Activated T-cell treated with anti-CD3 and anti-CD28 coated beads for 1 hour (primary cell): Measurements from ENCODE around the gene SCN3A.

Experiments used
- DNase-seq: peaks from one replicate; pipeline ENCODE4 v3.0.0-alpha.2; 2020; ENCODE audit warnings: low read depth

SCN3A gene

DNA sequence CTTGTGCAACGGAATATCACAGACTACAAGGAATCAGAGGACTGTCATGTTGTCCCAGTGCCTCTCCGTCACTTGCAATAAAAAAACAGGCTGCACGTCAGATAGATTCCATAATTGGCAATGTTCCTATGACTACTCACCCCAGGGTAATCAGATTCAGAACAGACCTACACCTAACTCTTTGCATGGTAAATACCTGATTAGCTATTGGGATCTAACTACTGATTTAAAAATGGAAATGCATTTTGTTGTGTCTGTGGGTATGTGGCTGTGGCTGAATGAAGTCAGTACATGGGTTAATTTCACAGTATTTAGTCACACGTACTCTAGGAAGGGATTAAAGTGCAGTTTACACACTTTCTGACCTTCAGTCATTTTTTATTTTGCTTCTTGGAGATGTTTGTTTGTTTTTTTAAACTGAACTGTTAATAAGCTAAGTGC lies 91.7 kb downstream of the SCN3A start:
- no peak for DNase-seq

DNA sequence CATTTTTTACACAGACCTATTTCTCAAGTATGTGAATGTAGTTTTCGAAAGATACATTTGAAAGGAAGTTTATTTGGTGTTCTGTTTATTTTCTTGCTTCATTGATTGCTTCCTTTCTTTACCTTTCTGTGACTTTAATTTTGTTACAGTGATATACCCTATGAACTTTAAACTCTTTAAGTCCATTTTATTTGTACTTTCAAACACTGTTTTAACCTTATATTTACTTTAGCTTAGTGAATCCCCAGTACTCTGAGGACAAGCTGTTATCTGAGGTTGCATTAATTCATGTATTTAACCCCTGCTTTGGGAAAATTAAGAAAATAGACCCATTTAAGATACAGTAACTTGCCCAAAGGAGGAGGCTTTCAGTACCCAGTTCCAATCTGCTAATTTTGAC lies 93.5 kb downstream of the SCN3A start:
- DNase-seq = no peak

DNA sequence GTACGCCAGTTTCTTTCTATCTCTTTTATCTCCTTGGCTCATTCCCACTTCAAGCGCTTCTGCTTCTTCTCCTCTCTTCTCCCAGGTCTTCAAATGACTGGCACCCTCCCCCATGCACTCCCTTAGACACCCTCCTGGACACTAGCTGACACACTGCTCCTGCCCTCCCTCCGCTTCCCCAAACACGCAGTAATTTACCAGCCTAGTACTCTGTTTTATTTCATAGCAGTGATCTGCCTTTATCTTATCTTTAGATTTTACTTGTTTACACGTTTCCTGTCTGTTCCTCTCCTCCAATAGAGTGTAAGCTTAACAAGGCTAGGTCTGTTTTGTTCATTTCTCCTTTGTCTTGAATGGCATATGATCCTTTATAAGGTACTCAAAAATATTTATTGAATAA lies 93.9 kb downstream of the SCN3A start:
- no peak for DNase-seq

DNA sequence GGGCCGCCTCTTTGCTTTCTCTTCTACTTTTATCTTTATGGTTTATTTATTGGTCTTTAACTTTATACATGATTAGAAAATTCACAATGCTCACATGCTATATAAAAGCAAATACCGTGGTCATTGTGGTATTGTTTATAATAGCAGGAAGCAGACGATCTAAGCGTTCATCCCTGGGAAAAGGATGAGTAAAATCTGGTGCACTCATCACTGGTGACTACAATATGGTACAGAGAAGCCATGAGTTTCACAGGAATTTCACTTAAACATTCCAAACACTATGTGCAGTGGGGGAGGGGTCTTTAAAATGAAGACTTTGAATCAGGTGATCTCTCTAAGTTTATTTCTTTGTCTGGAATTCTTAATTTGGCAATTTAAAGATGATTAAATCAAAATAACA lies 97.9 kb downstream of the SCN3A start:
- no peak for DNase-seq

DNA sequence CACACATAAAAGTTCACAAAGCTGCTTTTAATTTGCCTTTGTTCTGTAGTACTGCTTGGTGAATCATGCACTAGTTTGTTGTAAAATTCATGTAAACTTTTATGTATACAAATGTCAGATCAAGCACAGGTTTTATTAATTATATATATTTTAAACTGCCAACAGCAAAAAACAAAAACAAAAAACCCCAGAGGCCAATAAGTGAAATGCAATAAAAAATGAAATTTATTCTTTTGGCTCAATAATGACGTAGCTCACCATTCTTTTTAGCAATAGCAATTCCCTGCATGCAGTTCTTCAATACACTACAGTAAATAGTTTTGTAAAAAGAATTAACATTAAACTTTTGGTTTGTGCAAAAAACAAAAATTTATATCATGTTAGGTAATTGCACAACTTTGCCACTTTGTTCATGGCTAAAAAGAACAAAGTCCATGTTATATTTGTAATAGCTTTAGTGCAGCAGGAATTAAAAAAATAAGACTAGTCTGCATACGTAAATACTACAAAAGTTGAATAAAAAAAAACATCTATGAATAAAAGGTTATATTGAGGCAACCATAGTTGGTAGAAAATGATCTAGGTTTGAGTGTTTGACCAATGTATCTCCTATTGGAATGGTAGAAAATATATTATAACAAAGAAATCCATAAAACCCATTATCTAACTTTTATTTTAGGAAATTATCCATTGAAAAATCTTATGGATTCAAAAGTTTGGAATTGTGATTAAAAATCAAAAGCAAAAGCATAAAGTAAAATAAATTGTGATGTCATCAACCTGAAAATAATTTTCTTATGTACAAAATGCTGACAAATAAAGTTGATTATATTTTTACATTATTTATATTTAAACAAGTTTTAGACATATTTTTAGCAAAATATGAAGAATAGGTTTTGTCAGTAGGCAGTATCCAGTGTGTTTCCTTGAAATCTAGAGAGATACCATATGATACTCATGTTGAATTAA lies 115.6 kb downstream of the SCN3A start:
- DNase-seq = no peak

DNA sequence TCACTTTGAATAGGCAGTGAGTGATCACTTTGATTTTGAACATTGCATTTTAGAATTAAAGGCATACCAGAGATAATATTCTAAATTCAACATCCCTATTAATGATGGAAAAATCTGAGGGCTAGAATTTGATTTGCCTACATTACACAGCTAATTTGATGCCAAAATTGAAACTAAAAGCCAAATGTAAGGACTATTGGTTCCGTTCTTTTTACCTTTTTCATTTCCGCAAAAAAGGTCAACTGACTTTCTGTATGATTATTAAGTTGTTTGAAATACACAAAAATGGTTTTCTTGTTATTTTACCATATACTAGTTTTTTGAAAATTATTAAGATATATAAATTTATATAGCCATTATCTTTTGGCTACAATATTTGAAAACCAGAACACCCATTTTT lies 117.5 kb downstream of the SCN3A start:
- DNase-seq = no peak

DNA sequence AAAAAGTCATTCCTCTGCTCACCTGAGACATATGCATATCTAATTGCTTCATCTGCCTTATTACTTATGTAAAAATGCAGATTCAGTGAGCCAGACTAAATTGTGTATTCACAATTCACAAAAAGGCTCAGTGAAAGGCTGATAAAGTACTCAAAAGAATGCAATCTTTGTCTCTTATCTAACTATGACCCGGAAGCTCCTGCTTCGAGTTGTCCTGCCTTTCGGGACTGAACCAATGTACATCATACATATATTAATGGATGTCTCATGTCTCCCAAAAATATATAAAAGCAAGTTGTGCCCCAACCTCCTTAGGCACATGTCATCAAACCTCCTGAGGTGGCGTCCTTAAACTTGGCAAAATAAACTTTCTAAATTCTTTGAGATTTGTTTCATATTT lies 120.5 kb downstream of the SCN3A start:
- DNase-seq = no peak

DNA sequence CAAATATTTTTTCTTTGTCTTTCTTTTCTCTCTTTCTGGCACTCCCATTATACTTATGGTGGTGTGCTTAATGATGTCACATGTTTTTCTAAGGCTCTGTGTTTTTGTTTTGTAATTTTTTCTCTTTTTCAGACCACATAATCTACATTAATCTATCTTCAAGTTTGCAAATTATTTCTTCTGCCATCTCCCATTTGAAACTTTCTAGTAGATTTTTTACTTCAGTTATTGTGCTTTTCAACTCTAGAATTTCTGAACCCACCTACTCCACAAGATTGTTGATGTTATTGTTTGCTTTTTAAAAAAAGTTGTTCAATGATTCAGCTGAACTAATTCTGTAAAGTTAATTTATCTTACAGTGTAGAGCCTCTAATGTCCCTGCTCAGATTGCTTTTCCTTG lies 121.4 kb downstream of the SCN3A start:
- no peak for DNase-seq

DNA sequence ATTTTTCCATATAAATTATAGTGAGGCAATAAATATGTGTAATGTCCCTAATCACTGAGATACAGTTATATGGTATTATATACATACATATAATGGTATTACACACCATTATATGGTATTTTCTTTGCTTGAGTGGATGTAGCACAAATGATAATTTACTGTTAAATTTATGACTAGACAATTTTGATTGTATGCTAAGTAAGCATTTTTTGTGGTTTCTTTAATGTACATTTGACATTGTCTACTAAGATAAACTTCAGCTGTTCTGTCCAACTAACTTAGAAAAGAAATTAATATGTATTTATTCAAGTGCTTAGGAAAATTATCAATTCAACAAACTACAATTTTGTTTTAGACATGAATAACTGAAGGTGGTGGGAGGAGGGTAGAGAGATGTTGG lies 122.6 kb downstream of the SCN3A start:
- no peak for DNase-seq

DNA sequence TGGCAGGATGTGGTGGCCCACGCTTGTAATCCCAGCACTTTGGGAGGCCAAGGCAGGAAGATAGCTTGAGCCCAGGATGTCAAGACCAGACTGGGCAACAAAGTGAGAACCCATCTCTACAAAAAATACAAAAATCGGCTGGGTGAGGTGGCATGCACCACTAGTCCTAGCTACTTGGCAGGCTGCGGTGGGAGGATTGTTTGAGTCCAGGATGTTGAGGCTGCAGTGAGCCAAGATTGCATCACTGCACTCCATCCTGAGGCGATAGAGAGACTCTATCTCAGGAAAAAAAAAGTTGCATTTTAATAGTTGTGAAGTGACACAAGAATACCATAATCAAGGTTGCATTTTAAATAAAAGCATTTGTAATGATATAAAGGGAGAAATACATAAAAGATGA lies 124.4 kb downstream of the SCN3A start:
- no peak for DNase-seq

DNA sequence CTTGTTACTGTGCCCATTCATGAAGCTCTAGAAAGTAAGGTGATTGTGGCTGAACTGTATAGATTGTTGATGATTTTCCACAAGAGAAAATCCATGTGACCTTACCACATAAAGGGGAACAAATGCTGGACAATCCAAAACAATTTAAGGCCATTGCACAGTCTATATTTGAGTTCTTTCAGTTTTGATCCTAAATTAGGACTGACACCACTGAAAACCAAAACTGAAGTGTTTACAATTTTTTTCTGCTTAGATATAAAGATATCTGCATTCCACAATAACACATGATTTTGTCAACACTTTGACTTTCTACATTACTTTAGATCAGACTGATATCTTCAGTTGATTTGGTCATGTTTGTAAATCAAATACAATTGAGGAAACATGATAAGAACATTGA lies 124.9 kb downstream of the SCN3A start:
- no peak for DNase-seq

DNA sequence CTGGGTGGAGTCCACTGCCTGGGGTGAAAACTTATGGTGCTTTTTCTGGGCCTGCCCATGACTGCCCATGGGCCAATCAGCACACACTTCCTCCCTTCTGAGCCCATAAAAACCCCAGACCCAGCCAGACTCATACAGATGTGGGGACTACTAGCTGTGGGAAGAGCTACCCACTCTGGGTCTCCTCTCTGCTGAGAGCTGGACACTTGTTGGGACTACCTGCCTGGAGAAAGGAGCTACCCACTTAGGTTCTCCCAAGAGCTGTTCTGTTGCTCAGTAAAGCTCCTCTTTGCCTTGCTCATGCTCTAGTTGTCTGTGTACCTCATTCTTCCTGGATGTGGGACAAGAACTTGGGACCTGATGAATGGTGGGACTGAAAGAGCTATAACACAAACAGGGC lies 129.0 kb downstream of the SCN3A start:
- DNase-seq = no peak

DNA sequence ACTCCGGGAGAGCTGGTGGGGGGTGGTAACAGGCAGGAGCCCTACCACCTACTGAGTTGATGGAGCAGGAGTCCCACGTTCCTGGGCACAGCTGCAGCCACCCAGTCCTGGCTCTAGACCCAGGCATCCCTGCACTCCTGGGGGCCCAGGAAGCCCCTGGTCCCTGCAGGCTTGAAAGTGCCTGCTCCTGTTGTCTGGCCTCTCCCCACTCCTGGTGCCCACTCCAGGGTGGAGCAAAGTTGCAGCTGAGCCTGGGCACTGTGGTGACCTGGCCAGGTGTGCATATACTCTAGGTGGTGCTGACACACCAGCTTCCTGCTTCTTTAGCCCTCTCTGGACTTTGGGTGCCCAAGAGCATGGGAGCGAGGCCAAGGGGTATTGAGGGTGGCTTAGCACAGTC lies 129.5 kb downstream of the SCN3A start:
- DNase-seq = no peak

DNA sequence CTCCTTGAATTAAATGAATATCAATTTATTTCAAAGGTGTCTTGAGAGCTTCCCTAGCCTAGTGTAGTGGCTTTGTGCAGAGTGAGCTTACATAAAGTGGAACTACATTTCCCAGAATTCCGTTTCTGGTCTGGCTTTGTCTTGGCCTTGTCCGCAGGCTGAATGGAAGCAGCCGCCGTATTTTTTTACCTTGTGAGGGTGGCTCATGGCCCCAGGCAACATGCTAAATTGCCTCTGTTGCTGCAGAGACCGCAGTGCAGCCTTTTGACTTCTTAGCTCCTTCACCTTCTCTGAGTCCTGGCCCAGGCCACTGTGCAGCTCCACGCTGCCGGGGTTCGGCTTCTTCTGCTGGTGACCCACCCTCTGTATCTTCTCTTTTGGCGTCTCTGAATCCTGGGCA lies 133.8 kb downstream of the SCN3A start:
- no peak for DNase-seq

DNA sequence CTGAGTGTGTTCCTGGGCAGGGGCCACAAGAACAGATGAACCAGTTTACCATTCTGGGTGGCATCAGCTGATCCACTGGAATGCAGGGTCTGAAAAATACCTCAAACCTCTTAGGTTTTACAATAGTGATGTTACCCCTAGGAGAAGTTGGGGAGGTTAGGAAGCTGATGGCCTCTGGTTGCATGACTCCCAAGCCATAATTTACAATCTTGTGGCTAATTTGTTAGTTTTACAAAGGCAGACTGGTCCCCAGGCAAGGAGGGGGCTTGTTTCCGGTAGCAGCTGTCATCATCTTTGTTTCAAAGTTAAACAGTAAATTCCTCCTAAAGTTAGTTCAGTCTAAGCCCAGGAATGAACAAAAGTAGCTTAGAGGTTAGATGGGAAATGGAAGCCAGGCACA lies 134.7 kb downstream of the SCN3A start:
- no peak for DNase-seq

DNA sequence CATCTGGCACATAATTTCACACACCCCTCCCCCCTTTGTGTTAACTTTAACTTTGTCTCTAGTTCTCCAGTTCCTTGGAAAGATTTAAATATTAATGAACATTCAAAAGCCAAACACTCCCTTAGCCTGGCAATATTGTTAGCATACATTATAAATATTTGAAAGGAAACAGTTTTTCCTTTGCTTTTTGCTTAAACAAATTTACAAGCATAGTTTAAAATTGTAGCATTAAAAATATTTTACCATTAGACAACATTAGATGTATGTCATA lies 135.4 kb downstream of the SCN3A start:
- no peak for DNase-seq

DNA sequence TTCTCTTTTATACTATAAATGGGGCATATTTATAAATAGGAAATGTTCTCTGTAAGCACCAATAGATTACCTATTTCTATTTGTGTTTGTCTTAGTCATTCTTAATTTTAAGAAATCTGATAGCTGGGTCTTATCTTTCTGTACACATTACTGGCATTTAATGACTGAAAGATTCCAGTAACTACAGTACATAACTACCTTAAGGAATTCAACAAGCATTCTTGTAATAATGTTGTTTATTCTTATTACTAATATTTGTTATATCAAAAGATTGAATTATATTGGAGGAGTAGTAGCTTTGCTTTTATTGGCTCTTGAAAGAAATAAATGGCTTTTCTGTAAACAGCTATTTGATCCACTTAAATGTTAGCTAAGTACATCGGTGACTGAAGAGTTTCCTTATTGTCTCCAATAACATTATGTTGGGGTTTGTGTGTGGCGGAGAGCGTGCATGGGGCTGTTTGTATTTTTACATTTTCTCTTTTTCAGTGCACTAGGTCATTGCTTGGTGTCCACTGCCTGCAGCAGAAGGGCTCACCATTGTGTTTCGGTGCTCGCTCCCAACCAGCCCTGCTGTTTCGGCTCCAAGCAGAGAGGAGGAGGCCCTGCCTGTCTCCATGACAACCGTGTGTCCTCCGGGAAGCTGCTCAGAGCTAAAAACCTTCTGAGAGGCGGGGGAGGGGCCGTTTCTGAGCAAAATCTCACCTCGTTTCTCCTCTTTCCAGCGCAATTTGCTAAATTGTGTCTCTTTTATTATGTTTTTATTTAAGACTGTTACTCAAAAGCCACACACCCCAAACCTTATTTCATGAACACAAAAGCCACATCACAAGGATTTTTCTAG lies 136.0 kb downstream of the SCN3A start:
- DNase-seq = no peak

DNA sequence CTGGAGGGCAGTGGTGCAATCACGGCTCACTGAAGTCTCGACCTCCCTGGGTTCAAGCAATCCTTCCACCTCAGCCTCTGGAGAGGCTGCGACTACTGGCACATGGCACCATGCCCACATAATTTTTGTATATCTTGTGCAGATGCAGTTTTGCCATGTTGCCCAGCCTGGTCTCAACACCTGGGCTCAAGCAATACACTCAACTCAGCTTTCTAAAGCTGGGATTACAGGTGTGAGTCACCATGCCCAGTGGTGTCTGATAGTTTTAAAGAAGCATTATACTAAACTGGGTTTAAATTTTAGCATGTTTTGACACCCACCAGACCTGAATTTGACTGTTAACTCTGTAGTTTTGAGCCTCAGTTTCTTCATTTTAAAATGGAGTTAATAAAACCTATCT lies 139.1 kb downstream of the SCN3A start:
- DNase-seq = no peak

DNA sequence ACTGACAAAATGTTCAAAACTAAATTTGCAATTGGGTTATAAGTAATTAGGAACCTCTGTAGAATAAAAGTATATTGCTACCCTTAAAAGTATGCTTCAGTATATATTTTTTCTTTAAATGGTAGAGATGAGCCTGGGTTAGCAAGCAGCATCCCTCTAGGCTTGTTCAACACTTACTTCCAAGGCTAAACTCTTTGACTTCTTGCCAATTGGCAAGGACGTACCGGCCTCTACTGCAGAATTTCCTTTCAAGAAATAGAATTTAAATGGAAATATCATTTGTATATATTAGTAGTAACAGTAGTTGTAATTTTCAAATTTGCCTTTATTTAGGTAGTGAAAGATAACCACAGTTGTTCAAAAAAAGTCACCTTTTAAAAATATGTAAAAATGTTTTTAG lies 143.4 kb downstream of the SCN3A start:
- no peak for DNase-seq

DNA sequence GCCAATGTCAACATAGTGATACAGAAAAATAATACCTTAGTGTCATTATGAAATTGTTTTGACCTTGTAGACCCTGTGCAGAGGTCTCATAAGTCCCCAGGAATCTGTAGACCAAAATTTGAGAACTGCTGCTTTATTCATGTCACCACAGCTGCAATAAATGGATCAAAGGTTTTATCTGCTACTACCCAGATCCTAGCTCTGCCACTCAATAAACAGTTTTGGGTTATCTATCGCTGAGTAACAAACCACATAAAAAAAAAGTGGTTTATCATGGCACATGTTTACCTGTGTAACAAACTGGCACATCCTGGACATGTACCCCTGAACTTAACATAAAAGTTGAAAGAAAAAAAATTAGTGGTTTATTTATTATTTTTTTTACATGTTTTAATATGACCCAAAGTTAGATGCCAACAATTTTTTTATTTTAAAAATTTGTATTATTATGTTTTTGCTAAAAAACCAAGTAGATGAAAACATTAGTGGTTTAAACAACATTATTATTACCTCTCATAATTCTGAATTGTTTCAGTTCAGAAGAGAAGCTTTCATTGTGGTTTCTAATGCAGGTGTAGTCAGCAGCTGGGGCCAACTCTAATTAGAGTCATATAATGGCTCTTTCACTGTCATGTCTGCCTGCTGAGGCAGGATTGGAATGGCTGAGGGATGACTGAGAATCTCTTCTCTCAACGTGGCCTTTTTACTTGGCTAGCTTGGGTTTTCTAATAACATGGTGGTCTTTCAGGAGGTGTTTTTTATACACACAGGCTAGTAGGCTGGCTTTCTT lies 145.2 kb downstream of the SCN3A start:
- no peak for DNase-seq

DNA sequence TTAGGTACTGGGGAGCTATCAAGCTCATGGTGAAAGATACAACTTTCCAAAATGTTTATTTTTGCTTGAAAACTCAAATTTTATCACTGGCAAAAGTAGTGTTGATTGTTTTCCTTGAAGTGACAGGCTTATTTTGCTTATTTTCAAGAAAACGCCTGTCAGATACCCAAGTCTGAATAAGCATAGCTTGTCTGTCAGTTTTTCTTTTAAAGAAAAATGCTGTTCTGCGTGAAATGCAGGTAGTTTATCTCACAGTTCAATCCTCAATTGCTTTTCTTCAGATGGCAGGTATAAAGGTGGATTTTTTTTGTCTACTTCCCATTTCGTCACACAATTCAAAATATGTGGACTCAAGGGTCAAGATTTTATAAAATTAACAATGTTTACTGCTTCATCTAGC lies 145.9 kb downstream of the SCN3A start:
- no peak for DNase-seq

DNA sequence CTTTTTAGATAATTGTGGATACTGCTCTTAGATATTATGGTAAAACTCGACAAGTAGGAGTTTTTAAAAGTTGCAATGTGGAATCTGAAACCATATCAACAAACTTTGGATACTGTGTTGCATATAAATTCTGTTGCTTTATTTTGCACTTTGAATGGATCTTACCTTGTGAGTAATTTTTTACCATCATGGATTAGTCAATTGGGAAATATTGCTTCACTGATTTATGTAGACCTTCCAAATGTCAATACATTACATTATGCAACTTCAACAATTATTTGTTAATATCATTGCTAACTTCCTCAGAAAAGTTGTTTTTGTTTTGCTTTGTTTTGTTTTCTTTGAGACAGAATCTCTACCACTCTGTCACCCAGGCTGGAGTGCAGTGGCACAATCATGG lies 146.5 kb downstream of the SCN3A start:
- DNase-seq = no peak

DNA sequence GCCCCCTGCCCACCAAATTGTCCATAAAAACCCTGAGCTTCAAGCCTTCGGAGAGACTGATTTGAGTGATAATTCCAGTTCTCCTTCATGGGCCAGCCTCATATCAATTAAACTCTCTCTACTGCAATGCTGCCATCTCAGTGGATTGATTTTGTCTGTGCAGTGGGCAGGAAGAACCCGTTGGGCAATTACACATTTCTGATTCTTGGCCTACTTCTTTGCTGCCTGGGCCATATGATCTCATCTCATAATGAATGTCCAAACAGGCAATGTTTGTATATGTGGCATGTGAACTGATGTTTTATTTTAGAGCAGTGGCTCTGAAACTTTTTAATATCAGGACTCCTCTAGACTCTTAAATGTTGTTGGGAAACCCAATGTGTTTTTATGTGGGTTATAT lies 147.3 kb downstream of the SCN3A start:
- no peak for DNase-seq
